Measurements from ENCODE around the gene PIK3R5. TPM values are rescaled to one million over a fixed set of nuclear protein-coding genes. Genes with fewer than 3 reads are reported as not detected.

The PIK3R5 gene
- total RNA-seq, 1 experiment from 2014 or later, result 2.5 TPM

DNA sequence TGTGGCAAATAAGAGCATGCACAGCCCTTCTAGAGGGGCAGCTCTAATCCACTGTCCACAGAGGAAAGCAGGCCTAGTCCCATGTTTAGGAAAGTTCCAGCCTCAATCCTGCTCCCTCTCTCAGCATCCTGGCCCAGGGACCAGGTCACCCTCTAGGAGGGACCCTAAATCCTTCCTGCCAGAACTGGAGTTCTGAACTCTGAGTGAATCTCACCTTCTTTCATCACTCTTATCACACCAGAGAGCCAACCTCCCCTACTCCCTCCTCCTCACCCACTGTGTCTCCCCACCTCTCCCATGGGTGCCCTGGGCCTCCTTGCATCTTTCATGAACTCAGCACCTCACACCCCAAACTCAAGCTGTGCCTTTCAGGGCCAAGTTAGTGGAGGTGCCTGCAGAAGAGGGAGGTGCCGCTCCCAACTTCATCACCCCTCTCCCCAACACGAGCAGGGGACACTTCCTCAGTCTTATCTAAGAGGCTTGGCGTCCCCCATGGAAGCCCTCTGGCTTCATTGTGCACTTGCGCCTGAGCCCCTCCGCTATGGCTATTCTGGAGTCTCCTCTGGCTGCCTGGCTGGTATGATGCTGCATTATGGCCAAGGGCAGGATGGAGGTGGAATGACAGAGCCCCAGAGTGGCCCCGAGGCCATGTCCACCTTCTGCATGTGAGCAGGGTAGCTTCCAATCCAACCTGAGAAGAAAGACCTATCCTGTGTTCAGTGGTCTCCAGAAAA lies 129.7 kb downstream of the PIK3R5 start (continued):
- TF ChIP-seq, protein P1, sequence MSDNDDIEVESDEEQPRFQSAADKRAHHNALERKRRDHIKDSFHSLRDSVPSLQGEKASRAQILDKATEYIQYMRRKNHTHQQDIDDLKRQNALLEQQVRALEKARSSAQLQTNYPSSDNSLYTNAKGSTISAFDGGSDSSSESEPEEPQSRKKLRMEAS (IDR thresholded peaks at IDR 0.05), result no peak
- TF ChIP-seq EZH2phosphoT487 (IDR thresholded peaks at IDR 0.05; ENCODE audit: borderline replicate concordance), result no peak

DNA sequence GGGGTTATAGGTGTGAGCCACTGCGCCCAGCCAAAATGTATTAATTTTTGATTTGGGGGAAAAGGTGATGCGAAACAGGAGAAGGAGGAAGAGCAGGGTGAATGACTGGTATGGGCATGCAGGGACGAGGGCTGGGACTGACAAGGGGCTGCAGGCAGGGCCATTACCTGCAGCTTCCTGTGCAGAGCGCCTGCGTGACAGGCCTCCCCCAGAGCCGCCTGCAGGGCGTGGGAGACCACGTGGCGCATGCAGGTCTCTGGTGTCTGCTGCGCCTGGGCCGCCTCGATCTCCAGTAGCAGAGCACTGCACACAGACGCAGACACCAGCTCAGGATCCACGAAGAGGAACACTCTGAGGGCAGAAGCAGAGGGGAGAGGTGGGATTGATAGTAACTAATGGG lies 130.4 kb downstream of the PIK3R5 start:
- Histone ChIP-seq H3K4me1 (ENCODE audit: control insufficient read depth in 1 of 2, insufficient read depth in 2 of 2, low read length in 2 of 2) (no peaks in the 10 kb centered on the region), H3K4me3 (replicated peaks in 1 of 2; ENCODE audit: low read depth in 1 of 2, low read length in 2 of 2) (no peak overlapping the region), H4K20me1 (ENCODE audit: insufficient read depth) (no peaks in the 10 kb centered on the region; the same call in 1 of the 2 replicates), H3K9me3 (ENCODE audit: control insufficient read depth in 1 of 2, insufficient read depth in 1 of 2, low read depth in 1 of 2, low read length in 2 of 2) (no peaks in the 10 kb centered on the region), H3K4me2 (ENCODE audit: low read length) (no peak overlapping the region), H3K9me2 (ENCODE audit: insufficient read depth) (no peaks in the 10 kb centered on the region), H3K9ac (ENCODE audit: low read length) (no peak overlapping the region), H3K27ac (ENCODE audit: low read depth, low read length) (no peak overlapping the region), H3K36me3 (ENCODE audit: control insufficient read depth in 1 of 2, insufficient read depth in 2 of 2, low read length in 2 of 2) (no peaks in the 10 kb centered on the region), H3K79me2 (ENCODE audit: insufficient read depth, low read length) (no peaks in the 10 kb centered on the region), H3K27me3 (ENCODE audit: insufficient read depth, low read length) (no peaks in the 10 kb centered on the region), H2AFZ (ENCODE audit: low read depth, low read length, poor library complexity, severe bottlenecking) (no peak overlapping the region)
- BruUV-seq (replicated peaks), result no TSS peak
- ChIA-PET CTCF (no interaction called here), RAD21 (ENCODE audit: low non-redundant PET in 1 of 2, low total read pairs in 2 of 2, uncharacterized antibody in 2 of 2, unreplicated experiment in 2 of 2) (no interaction called here), POLR2A (no interaction called here)
- TF ChIP-seq ZFX (IDR thresholded peaks at IDR 0.05), result no peak
- TF ChIP-seq EGR1 (IDR thresholded peaks at IDR 0.05; ENCODE audit: low read depth), result no peak
- TF ChIP-seq SRF (IDR thresholded peaks at IDR 0.05; ENCODE audit: low read depth), result no peak
- TF ChIP-seq JUND (IDR thresholded peaks at IDR 0.05), result no peak
- TF ChIP-seq, protein P2, sequence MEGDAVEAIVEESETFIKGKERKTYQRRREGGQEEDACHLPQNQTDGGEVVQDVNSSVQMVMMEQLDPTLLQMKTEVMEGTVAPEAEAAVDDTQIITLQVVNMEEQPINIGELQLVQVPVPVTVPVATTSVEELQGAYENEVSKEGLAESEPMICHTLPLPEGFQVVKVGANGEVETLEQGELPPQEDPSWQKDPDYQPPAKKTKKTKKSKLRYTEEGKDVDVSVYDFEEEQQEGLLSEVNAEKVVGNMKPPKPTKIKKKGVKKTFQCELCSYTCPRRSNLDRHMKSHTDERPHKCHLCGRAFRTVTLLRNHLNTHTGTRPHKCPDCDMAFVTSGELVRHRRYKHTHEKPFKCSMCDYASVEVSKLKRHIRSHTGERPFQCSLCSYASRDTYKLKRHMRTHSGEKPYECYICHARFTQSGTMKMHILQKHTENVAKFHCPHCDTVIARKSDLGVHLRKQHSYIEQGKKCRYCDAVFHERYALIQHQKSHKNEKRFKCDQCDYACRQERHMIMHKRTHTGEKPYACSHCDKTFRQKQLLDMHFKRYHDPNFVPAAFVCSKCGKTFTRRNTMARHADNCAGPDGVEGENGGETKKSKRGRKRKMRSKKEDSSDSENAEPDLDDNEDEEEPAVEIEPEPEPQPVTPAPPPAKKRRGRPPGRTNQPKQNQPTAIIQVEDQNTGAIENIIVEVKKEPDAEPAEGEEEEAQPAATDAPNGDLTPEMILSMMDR (IDR thresholded peaks at IDR 0.05 in 2 of 3, conservative IDR thresholded peaks at IDR 0.05 in 1 of 3; ENCODE audit: borderline replicate concordance in 1 of 3, insufficient read depth in 1 of 3, low read depth in 2 of 3, low read length in 2 of 3), result no peak
- no peak for TF ChIP-seq ELF1 (IDR thresholded peaks at IDR 0.05; ENCODE audit: borderline replicate concordance, low read depth)
- TF ChIP-seq, protein P3, sequence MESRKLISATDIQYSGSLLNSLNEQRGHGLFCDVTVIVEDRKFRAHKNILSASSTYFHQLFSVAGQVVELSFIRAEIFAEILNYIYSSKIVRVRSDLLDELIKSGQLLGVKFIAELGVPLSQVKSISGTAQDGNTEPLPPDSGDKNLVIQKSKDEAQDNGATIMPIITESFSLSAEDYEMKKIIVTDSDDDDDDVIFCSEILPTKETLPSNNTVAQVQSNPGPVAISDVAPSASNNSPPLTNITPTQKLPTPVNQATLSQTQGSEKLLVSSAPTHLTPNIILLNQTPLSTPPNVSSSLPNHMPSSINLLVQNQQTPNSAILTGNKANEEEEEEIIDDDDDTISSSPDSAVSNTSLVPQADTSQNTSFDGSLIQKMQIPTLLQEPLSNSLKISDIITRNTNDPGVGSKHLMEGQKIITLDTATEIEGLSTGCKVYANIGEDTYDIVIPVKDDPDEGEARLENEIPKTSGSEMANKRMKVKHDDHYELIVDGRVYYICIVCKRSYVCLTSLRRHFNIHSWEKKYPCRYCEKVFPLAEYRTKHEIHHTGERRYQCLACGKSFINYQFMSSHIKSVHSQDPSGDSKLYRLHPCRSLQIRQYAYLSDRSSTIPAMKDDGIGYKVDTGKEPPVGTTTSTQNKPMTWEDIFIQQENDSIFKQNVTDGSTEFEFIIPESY (IDR thresholded peaks at IDR 0.05; ENCODE audit: extremely low read depth, insufficient replicate concordance, low read length), result no peak
- TF ChIP-seq SP1 (IDR thresholded peaks at IDR 0.05; ENCODE audit: low read depth), result no peak
- TF ChIP-seq POLR2A (IDR thresholded peaks at IDR 0.05; ENCODE audit: borderline replicate concordance, extremely low read depth, insufficient read depth, insufficient read length), result no peak
- TF ChIP-seq ZNF274 (IDR thresholded peaks at IDR 0.05; ENCODE audit: low read depth, low read length), result no peak
- TF ChIP-seq, protein P4, sequence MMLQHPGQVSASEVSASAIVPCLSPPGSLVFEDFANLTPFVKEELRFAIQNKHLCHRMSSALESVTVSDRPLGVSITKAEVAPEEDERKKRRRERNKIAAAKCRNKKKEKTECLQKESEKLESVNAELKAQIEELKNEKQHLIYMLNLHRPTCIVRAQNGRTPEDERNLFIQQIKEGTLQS (IDR thresholded peaks at IDR 0.05), result no peak
- TF ChIP-seq, protein P5, sequence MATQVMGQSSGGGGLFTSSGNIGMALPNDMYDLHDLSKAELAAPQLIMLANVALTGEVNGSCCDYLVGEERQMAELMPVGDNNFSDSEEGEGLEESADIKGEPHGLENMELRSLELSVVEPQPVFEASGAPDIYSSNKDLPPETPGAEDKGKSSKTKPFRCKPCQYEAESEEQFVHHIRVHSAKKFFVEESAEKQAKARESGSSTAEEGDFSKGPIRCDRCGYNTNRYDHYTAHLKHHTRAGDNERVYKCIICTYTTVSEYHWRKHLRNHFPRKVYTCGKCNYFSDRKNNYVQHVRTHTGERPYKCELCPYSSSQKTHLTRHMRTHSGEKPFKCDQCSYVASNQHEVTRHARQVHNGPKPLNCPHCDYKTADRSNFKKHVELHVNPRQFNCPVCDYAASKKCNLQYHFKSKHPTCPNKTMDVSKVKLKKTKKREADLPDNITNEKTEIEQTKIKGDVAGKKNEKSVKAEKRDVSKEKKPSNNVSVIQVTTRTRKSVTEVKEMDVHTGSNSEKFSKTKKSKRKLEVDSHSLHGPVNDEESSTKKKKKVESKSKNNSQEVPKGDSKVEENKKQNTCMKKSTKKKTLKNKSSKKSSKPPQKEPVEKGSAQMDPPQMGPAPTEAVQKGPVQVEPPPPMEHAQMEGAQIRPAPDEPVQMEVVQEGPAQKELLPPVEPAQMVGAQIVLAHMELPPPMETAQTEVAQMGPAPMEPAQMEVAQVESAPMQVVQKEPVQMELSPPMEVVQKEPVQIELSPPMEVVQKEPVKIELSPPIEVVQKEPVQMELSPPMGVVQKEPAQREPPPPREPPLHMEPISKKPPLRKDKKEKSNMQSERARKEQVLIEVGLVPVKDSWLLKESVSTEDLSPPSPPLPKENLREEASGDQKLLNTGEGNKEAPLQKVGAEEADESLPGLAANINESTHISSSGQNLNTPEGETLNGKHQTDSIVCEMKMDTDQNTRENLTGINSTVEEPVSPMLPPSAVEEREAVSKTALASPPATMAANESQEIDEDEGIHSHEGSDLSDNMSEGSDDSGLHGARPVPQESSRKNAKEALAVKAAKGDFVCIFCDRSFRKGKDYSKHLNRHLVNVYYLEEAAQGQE (IDR thresholded peaks at IDR 0.05; ENCODE audit: low read depth), result no peak
- no peak for TF ChIP-seq CEBPB (IDR thresholded peaks at IDR 0.05; ENCODE audit: low read depth)
- TF ChIP-seq SIN3A (IDR thresholded peaks at IDR 0.05; ENCODE audit: low read depth), result no peak
- TF ChIP-seq POLR2AphosphoS5 (IDR thresholded peaks at IDR 0.05; ENCODE audit: low read depth, low read length), result no peak
- intact Hi-C loops (cut with micrococcal nuclease), result no loop called here
- DNase-seq (ENCODE audit: low read depth, low spot score) (no peak), ATAC-seq (no peak)

Measured in HCT116 (cell line).